HG03175 (cell line): ENCODE measurements around the gene UBXN7.
"Not testable (repeated sequence)": the region's sequence is repeated elsewhere in the genome, so short reads cannot be mapped to it uniquely, and the experiment has no call there.

Experiments
- ATAC-seq: cut with Tn5 transposase; IDR thresholded peaks from one replicate; pipeline ENCODE4 v1.9.1; 2021; ENCODE audit warnings: mild to moderate bottlenecking, moderate library complexity; ENCODE audit not compliant: unreplicated experiment

UBXN7 gene

GRCh38 chr3:196419386-196419785 lies 12.8 kb downstream of the UBXN7 start:
- ATAC-seq: no peak

- ATAC-seq: no peak
Measured at GRCh38 chr3:196418601-196419000, 13.6 kb downstream of the UBXN7 start.

- no peak for ATAC-seq
Measured at GRCh38 chr3:196414469-196414868, 17.8 kb downstream of the UBXN7 start.

GRCh38 chr3:196412704-196413103 lies 19.5 kb downstream of the UBXN7 start:
- peak; percentile 72 for ATAC-seq

- ATAC-seq: no peak
Measured at GRCh38 chr3:196409409-196409808, 22.8 kb downstream of the UBXN7 start.

GRCh38 chr3:196408565-196409300 lies 23.5 kb downstream of the UBXN7 start:
- ATAC-seq: no peak

GRCh38 chr3:196406811-196407470 lies 25.3 kb downstream of the UBXN7 start:
- ATAC-seq: no peak

- no peak for ATAC-seq
Measured at GRCh38 chr3:196400331-196400730, 31.9 kb downstream of the UBXN7 start.

GRCh38 chr3:196399485-196399945 lies 32.7 kb downstream of the UBXN7 start:
- no peak for ATAC-seq

GRCh38 chr3:196398782-196399181 lies 33.4 kb downstream of the UBXN7 start:
- no peak for ATAC-seq

- ATAC-seq: no peak
Measured at GRCh38 chr3:196397941-196398340, 34.3 kb downstream of the UBXN7 start.

- no peak for ATAC-seq
Measured at GRCh38 chr3:196390116-196390515, 42.1 kb downstream of the UBXN7 start.

GRCh38 chr3:196388956-196389355 lies 43.3 kb downstream of the UBXN7 start:
- ATAC-seq: no peak

- not testable (repeated sequence) for ATAC-seq
Measured at GRCh38 chr3:196387941-196388340, 44.3 kb downstream of the UBXN7 start.

GRCh38 chr3:196386797-196387196 lies 45.4 kb downstream of the UBXN7 start:
- not testable (repeated sequence) for ATAC-seq

GRCh38 chr3:196386034-196386433 lies 46.2 kb downstream of the UBXN7 start:
- ATAC-seq: not testable (repeated sequence)

GRCh38 chr3:196385446-196385845 lies 46.8 kb downstream of the UBXN7 start:
- not testable (repeated sequence) for ATAC-seq

- no peak for ATAC-seq
Measured at GRCh38 chr3:196378146-196378841, 53.9 kb downstream of the UBXN7 start.

- ATAC-seq: no peak
Measured at GRCh38 chr3:196377321-196377720, 54.9 kb downstream of the UBXN7 start.

GRCh38 chr3:196365736-196366135 lies 66.5 kb downstream of the UBXN7 start:
- ATAC-seq: no peak

- no peak for ATAC-seq
Measured at GRCh38 chr3:196360586-196360985, 71.6 kb downstream of the UBXN7 start.

GRCh38 chr3:196358540-196358939 lies 73.7 kb downstream of the UBXN7 start:
- ATAC-seq: not testable (repeated sequence)
